HG02759 (cell line): ENCODE results near the gene FADS1.
A peak's percentile ranks its signal among the peaks of the same experiment; 100 is the strongest.

ENCODE experiments used
- ATAC-seq: cut with Tn5 transposase; IDR thresholded peaks from one replicate; pipeline ENCODE4 v1.9.1; 2021; ENCODE audit warnings: mild to moderate bottlenecking, moderate library complexity; ENCODE audit not compliant: unreplicated experiment

FADS1 gene

GRCh38 chr11:61816736-61817455, at the start of gene FADS1:
FADS1 (minus strand) TSS chr11:61817003; CDS start chr11:61816929, 74 bp downstream.
- ATAC-seq = peak; percentile 63

- no peak for ATAC-seq
Observed at GRCh38 chr11:61866231-61866957, 49.6 kb upstream of the FADS1 start.

- ATAC-seq = no peak
Observed at GRCh38 chr11:61864814-61865775, 48.3 kb upstream of the FADS1 start.

- ATAC-seq = no peak
Observed at GRCh38 chr11:61863548-61864081, 46.8 kb upstream of the FADS1 start.

GRCh38 chr11:61862714-61863547, 46.1 kb upstream of the FADS1 start:
- ATAC-seq = no peak

GRCh38 chr11:61861634-61862033, 44.8 kb upstream of the FADS1 start:
- ATAC-seq = no peak

GRCh38 chr11:61860054-61860903, 43.5 kb upstream of the FADS1 start:
- ATAC-seq = no peak

GRCh38 chr11:61855939-61856680, 39.3 kb upstream of the FADS1 start:
- no peak for ATAC-seq

- ATAC-seq = no peak
Observed at GRCh38 chr11:61854966-61855714, 38.3 kb upstream of the FADS1 start.

- ATAC-seq = no peak
Observed at GRCh38 chr11:61854206-61854895, 37.5 kb upstream of the FADS1 start.

- ATAC-seq = no peak
Observed at GRCh38 chr11:61853698-61854169, 36.9 kb upstream of the FADS1 start.

GRCh38 chr11:61851900-61852295, 35.1 kb upstream of the FADS1 start:
- ATAC-seq = no peak

- no peak for ATAC-seq
Observed at GRCh38 chr11:61851113-61851899, 34.5 kb upstream of the FADS1 start.

- no peak for ATAC-seq
Observed at GRCh38 chr11:61850687-61851086, 33.9 kb upstream of the FADS1 start.

GRCh38 chr11:61848631-61849030, 31.8 kb upstream of the FADS1 start:
- no peak for ATAC-seq

GRCh38 chr11:61847914-61848581, 31.2 kb upstream of the FADS1 start:
- no peak for ATAC-seq
